ENCODE data around the gene DKK3.

- TF ChIP-seq, protein P1, sequence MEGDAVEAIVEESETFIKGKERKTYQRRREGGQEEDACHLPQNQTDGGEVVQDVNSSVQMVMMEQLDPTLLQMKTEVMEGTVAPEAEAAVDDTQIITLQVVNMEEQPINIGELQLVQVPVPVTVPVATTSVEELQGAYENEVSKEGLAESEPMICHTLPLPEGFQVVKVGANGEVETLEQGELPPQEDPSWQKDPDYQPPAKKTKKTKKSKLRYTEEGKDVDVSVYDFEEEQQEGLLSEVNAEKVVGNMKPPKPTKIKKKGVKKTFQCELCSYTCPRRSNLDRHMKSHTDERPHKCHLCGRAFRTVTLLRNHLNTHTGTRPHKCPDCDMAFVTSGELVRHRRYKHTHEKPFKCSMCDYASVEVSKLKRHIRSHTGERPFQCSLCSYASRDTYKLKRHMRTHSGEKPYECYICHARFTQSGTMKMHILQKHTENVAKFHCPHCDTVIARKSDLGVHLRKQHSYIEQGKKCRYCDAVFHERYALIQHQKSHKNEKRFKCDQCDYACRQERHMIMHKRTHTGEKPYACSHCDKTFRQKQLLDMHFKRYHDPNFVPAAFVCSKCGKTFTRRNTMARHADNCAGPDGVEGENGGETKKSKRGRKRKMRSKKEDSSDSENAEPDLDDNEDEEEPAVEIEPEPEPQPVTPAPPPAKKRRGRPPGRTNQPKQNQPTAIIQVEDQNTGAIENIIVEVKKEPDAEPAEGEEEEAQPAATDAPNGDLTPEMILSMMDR (IDR thresholded peaks at IDR 0.05 in 4 of 5, conservative IDR thresholded peaks at IDR 0.05 in 1 of 5) = no peak
- no peak for TF ChIP-seq POLR2A (IDR thresholded peaks at IDR 0.05)
Observed at GRCh38 chr11:11961399-11962028, 46.9 kb downstream of the DKK3 start.
